ENCODE measurements around the gene SDK1. TPM values are rescaled to one million over a fixed set of nuclear protein-coding genes. Genes with fewer than 3 reads are reported as not detected.

The SDK1 gene
- total RNA-seq, 1 donor from 2014 or later = 5.4 TPM

GRCh38 chr7:3437467-3437866, 136.4 kb downstream of the SDK1 start:
- Mint-ChIP-seq H3K27ac (ENCODE audit: unreplicated experiment) (peak overlapping the region; percentile 79), H3K4me1 (ENCODE audit: unreplicated experiment) (peaks cover 55% of the 10 kb centered on the region), H3K27me3 (ENCODE audit: unreplicated experiment) (no peaks in the 10 kb centered on the region)

GRCh38 chr7:3438352-3438751, 137.3 kb downstream of the SDK1 start:
- no peak for DNase-seq (ENCODE audit: extremely low spot score, unreplicated experiment)
- H3K4me1 Mint-ChIP-seq (ENCODE audit: unreplicated experiment) = peaks cover 46% of the 10 kb centered on the region
- no peaks in the 10 kb centered on the region for H3K27me3 Mint-ChIP-seq (ENCODE audit: unreplicated experiment)
- no peak overlapping the region for H3K4me3 Mint-ChIP-seq (ENCODE audit: unreplicated experiment)
- no peak for TF ChIP-seq CTCF (IDR thresholded peaks at IDR 0.05)
- H3K27ac Mint-ChIP-seq (ENCODE audit: unreplicated experiment) = peak overlapping the region; percentile 56
- H3K9me3 Mint-ChIP-seq (ENCODE audit: unreplicated experiment) = no peaks in the 10 kb centered on the region
- H3K36me3 Mint-ChIP-seq (ENCODE audit: unreplicated experiment) = no peaks in the 10 kb centered on the region

More at GRCh38 chr7:3437467-3437866, 136.4 kb downstream of the SDK1 start:
- peak overlapping the region; percentile 46 for H3K4me3 Mint-ChIP-seq (ENCODE audit: unreplicated experiment)
- no peaks in the 10 kb centered on the region for H3K9me3 Mint-ChIP-seq (ENCODE audit: unreplicated experiment)
- no peak for TF ChIP-seq CTCF (IDR thresholded peaks at IDR 0.05)
- no peak for DNase-seq (ENCODE audit: extremely low spot score, unreplicated experiment)
- no peaks in the 10 kb centered on the region for H3K36me3 Mint-ChIP-seq (ENCODE audit: unreplicated experiment)

- H3K27ac Mint-ChIP-seq (ENCODE audit: unreplicated experiment) = peak overlapping the region; percentile 81
- no peak for DNase-seq (ENCODE audit: extremely low spot score, unreplicated experiment)
- no peak for TF ChIP-seq CTCF (IDR thresholded peaks at IDR 0.05)
- peaks cover 6% of the 10 kb centered on the region for H3K9me3 Mint-ChIP-seq (ENCODE audit: unreplicated experiment)
- H3K36me3 Mint-ChIP-seq (ENCODE audit: unreplicated experiment) = no peaks in the 10 kb centered on the region
- no peak overlapping the region for H3K4me3 Mint-ChIP-seq (ENCODE audit: unreplicated experiment)
- peaks cover 41% of the 10 kb centered on the region for H3K4me1 Mint-ChIP-seq (ENCODE audit: unreplicated experiment)
- no peaks in the 10 kb centered on the region for H3K27me3 Mint-ChIP-seq (ENCODE audit: unreplicated experiment)
Measured at GRCh38 chr7:3439333-3440030, 138.4 kb downstream of the SDK1 start.

- no peak overlapping the region for H3K27ac Mint-ChIP-seq (ENCODE audit: unreplicated experiment)
- H3K27me3 Mint-ChIP-seq (ENCODE audit: unreplicated experiment) = no peaks in the 10 kb centered on the region
- H3K4me3 Mint-ChIP-seq (ENCODE audit: unreplicated experiment) = no peak overlapping the region
- peaks cover 11% of the 10 kb centered on the region for H3K9me3 Mint-ChIP-seq (ENCODE audit: unreplicated experiment)
- no peak for TF ChIP-seq CTCF (IDR thresholded peaks at IDR 0.05)
- peaks cover 3% of the 10 kb centered on the region for H3K36me3 Mint-ChIP-seq (ENCODE audit: unreplicated experiment)
- DNase-seq (ENCODE audit: extremely low spot score, unreplicated experiment) = no peak
- H3K4me1 Mint-ChIP-seq (ENCODE audit: unreplicated experiment) = peaks cover 40% of the 10 kb centered on the region
Measured at GRCh38 chr7:3440509-3440908, 139.5 kb downstream of the SDK1 start.

GRCh38 chr7:3443716-3444115, 142.7 kb downstream of the SDK1 start:
- no peak for TF ChIP-seq CTCF (IDR thresholded peaks at IDR 0.05)
- peaks cover 18% of the 10 kb centered on the region for H3K9me3 Mint-ChIP-seq (ENCODE audit: unreplicated experiment)
- DNase-seq (ENCODE audit: extremely low spot score, unreplicated experiment) = no peak
- H3K4me3 Mint-ChIP-seq (ENCODE audit: unreplicated experiment) = no peak overlapping the region
- no peaks in the 10 kb centered on the region for H3K27me3 Mint-ChIP-seq (ENCODE audit: unreplicated experiment)
- no peak overlapping the region for H3K27ac Mint-ChIP-seq (ENCODE audit: unreplicated experiment)
- peaks cover 21% of the 10 kb centered on the region for H3K4me1 Mint-ChIP-seq (ENCODE audit: unreplicated experiment)
- peaks cover 8% of the 10 kb centered on the region for H3K36me3 Mint-ChIP-seq (ENCODE audit: unreplicated experiment)

All from osteocyte (in vitro differentiated cells).